ENCODE data around the gene HOXB8.

DNA sequence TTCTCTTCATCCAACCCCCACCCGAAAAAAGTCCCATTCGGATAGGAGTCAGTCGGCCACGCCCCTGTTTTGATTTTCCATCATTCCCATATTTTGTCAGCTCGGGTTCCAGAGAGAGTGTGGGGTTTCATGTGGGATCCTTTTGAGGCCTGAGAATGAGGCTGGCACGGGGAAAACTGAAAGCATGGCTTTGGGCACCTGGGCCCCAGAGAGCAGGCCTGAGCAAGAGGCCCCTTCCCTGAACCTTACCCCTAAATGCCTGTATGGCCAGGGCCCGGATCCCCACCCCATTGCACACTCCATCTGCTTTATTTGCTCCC lies 32.4 kb downstream of the HOXB8 start:
- TF ChIP-seq POLR2AphosphoS5 (IDR thresholded peaks at IDR 0.05; ENCODE audit: low read depth, low read length) (no peak), TAF1 (IDR thresholded peaks at IDR 0.05; ENCODE audit: borderline replicate concordance, low read depth, low read length) (no peak), POLR2A (IDR thresholded peaks at IDR 0.05; ENCODE audit: low read depth, low read length) (no peak)

Measured in GM12892 (cell line).